Right atrium auricular region (tissue), 2 donors: Measurements from ENCODE around the gene KCNIP4. TPM values are rescaled to one million over a fixed set of nuclear protein-coding genes. Genes with fewer than 3 reads are reported as not detected.

Experiments used
- DNase-seq: peaks from one replicate; pipeline ENCODE4 v3.0.0-alpha.2; 2019; ENCODE audit warnings: low spot score
- H3K27ac ChIP-seq, 2 donors: fragments of 200-600 bp; sonication (generic); 1 replicate in 1 of 2; 2 replicates in 1 of 2; pipeline ENCODE4 v1.5.1; 2016 to 2019
- H3K27me3 ChIP-seq, 2 donors: fragments of 200-600 bp; sonication (generic); one replicate each; pipeline versions ENCODE4 v1.5.1 to v1.6.0; 2017 to 2019
- H3K36me3 ChIP-seq: fragments of 200-600 bp; sonication (generic); one replicate; pipeline ENCODE4 v1.5.1; 2016
- H3K4me1 ChIP-seq, 2 donors: fragments of 200-600 bp; sonication (generic); one replicate each; pipeline versions ENCODE4 v1.5.1 to v1.6.0; 2017 to 2019
- H3K4me3 ChIP-seq, 2 donors: fragments of 200-600 bp; sonication (generic); 1 replicate in 1 of 2; 2 replicates in 1 of 2; pipeline ENCODE4 v1.5.1; 2017 to 2019; ENCODE audit warnings: mild to moderate bottlenecking in 1 of 2, moderate library complexity in 1 of 2
- H3K9me3 ChIP-seq, 2 donors: fragments of 200-600 bp; sonication (generic); one replicate each; pipeline ENCODE4 v1.5.1; 2019
- CTCF ChIP-seq, 2 donors: fragments of 200-600 bp; sonication (generic); IDR thresholded peaks; one replicate each; pipeline ENCODE4 v1.5.1; 2019; ENCODE audit warnings: antibody characterized with exemption in 2 of 2
- total RNA-seq, 2 donors: library from RNA; depleted of rRNA; stranded (reverse); fragments of >200 nt; gene quantifications; one replicate each; pipeline ENCODE4 v1.1.0, GENCODE V29; 2016

The KCNIP4 gene
- total RNA-seq, 2 donors from 2014 or later: not detected

- no peak overlapping the region for H3K4me3 ChIP-seq
- DNase-seq: no peak
- H3K9me3 ChIP-seq: no peaks in the 10 kb centered on the region
- no peak overlapping the region for H3K27ac ChIP-seq
- no peaks in the 10 kb centered on the region for H3K4me1 ChIP-seq
- no peak for TF ChIP-seq CTCF (IDR thresholded peaks at IDR 0.05)
- H3K36me3 ChIP-seq: no peaks in the 10 kb centered on the region
- H3K27me3 ChIP-seq: no peaks in the 10 kb centered on the region
Observed at GRCh38 chr4:21887481-21887880, 61.1 kb downstream of the KCNIP4 start.

GRCh38 chr4:21885770-21886169 is 62.8 kb downstream of the KCNIP4 start:
- no peak overlapping the region for H3K4me3 ChIP-seq
- H3K4me1 ChIP-seq: no peaks in the 10 kb centered on the region
- TF ChIP-seq CTCF (IDR thresholded peaks at IDR 0.05): no peak
- H3K27ac ChIP-seq: no peak overlapping the region
- H3K27me3 ChIP-seq: no peaks in the 10 kb centered on the region
- H3K9me3 ChIP-seq: no peaks in the 10 kb centered on the region
- no peak for DNase-seq
- no peaks in the 10 kb centered on the region for H3K36me3 ChIP-seq

- no peaks in the 10 kb centered on the region for H3K9me3 ChIP-seq
- H3K4me3 ChIP-seq: no peak overlapping the region
- no peak overlapping the region for H3K27ac ChIP-seq
- TF ChIP-seq CTCF (IDR thresholded peaks at IDR 0.05): no peak
- H3K36me3 ChIP-seq: no peaks in the 10 kb centered on the region
- no peaks in the 10 kb centered on the region for H3K4me1 ChIP-seq
- no peak for DNase-seq
- H3K27me3 ChIP-seq: no peaks in the 10 kb centered on the region
Observed at GRCh38 chr4:21885241-21885640, 63.3 kb downstream of the KCNIP4 start.

- Histone ChIP-seq H3K4me1 (no peaks in the 10 kb centered on the region), H3K4me3 (no peak overlapping the region), H3K27me3 (no peaks in the 10 kb centered on the region), H3K27ac (no peak overlapping the region), H3K36me3 (no peaks in the 10 kb centered on the region), H3K9me3 (no peaks in the 10 kb centered on the region)
- no peak for TF ChIP-seq CTCF (IDR thresholded peaks at IDR 0.05)
- no peak for DNase-seq
Observed at GRCh38 chr4:21884615-21885014, 64.0 kb downstream of the KCNIP4 start.

GRCh38 chr4:21882051-21882839 is 66.3 kb downstream of the KCNIP4 start:
- Histone ChIP-seq H3K27me3 (no peaks in the 10 kb centered on the region), H3K27ac (no peak overlapping the region), H3K9me3 (no peaks in the 10 kb centered on the region), H3K4me3 (no peak overlapping the region), H3K4me1 (no peaks in the 10 kb centered on the region), H3K36me3 (no peaks in the 10 kb centered on the region)
- no peak for DNase-seq
- TF ChIP-seq CTCF (IDR thresholded peaks at IDR 0.05): no peak

GRCh38 chr4:21879187-21879586 is 69.4 kb downstream of the KCNIP4 start:
- H3K27me3 ChIP-seq: no peaks in the 10 kb centered on the region
- H3K4me1 ChIP-seq: no peaks in the 10 kb centered on the region
- DNase-seq: no peak
- H3K4me3 ChIP-seq: no peak overlapping the region
- TF ChIP-seq CTCF (IDR thresholded peaks at IDR 0.05): no peak
- no peaks in the 10 kb centered on the region for H3K36me3 ChIP-seq
- no peak overlapping the region for H3K27ac ChIP-seq
- H3K9me3 ChIP-seq: no peaks in the 10 kb centered on the region
